H1 (cell line): Measurements from ENCODE around the gene KCNMA1. TPM values are rescaled to one million over a fixed set of nuclear protein-coding genes. Genes with fewer than 3 reads are reported as not detected.

Experiments used
- CTCF ChIA-PET: fragments of 300-600 bp; sonication (Branson Sonifier 250); formaldehyde crosslinking; loops from one replicate; lab custom pipeline; 2021; ENCODE audit not compliant: partially characterized antibody; lab: Charles Lee
- POLR2A ChIA-PET: fragments of 300-600 bp; sonication (Branson Sonifier 250); formaldehyde crosslinking; loops from one replicate; lab custom pipeline; 2021; ENCODE audit warnings: inconsistent platforms; ENCODE audit not compliant: partially characterized antibody; lab: Charles Lee
- DNase-seq, 2 experiments: peaks; one replicate each; pipeline versions ENCODE4 v3.0.0 to v3.0.0-alpha.2; 2010 to 2022; ENCODE audit warnings: low spot score in 2 of 2, low read depth in 1 of 2, mixed read lengths in 1 of 2
- FAIRE-seq: peaks from 2 replicates; lab custom pipeline; 2011; peaks lifted over from hg19 to GRCh38; lab: Jason Lieb, UNC
- H2AFZ ChIP-seq: 2 replicates; pipeline ENCODE4 v1.8.1; 2012; ENCODE audit warnings: low read length, inconsistent platforms
- H2AK5ac ChIP-seq: 2 replicates; pipeline ENCODE4 v1.6.1; 2013; ENCODE audit warnings: low read depth, low read length
- H2BK120ac ChIP-seq: replicated peaks from 2 replicates; pipeline ENCODE3; 2013; ENCODE audit warnings: low read depth, low read length, inconsistent platforms
- H2BK12ac ChIP-seq: 2 replicates; pipeline ENCODE4 v1.6.1; 2013; ENCODE audit warnings: low read depth, low read length
- H2BK15ac ChIP-seq: 2 replicates; pipeline ENCODE4 v1.6.1; 2013; ENCODE audit warnings: low read length
- H2BK20ac ChIP-seq: 2 replicates; pipeline ENCODE4 v1.6.1; 2013; ENCODE audit warnings: low read length
- H2BK5ac ChIP-seq: 2 replicates; pipeline ENCODE4 v1.6.1; 2013; ENCODE audit warnings: low read depth, low read length
- H3K14ac ChIP-seq: 2 replicates; pipeline ENCODE4 v1.6.1; 2013; ENCODE audit warnings: inconsistent platforms; ENCODE audit not compliant: insufficient read length
- H3K18ac ChIP-seq: 2 replicates; pipeline ENCODE4 v1.6.1; 2013; ENCODE audit warnings: low read length; ENCODE audit errors: extremely low read depth
- H3K23ac ChIP-seq: 2 replicates; pipeline ENCODE4 v1.6.1; 2013; ENCODE audit warnings: inconsistent platforms; ENCODE audit not compliant: insufficient read length
- H3K23me2 ChIP-seq: 2 replicates; pipeline ENCODE4 v1.6.1; 2013; ENCODE audit warnings: low read depth, low read length
- H3K27ac ChIP-seq: 2 replicates; pipeline ENCODE4 v1.6.1; 2011; ENCODE audit warnings: low read depth, low read length, inconsistent platforms
- H3K27me3 ChIP-seq, 4 experiments: replicated peaks in 1 of 4; 1 replicate in 1 of 4; 2 replicates in 3 of 4; pipeline versions ENCODE4 v1.6.1 to v1.8.1; 2011 to 2013; ENCODE audit warnings: low read length in 3 of 4, mild to moderate bottlenecking in 3 of 4, inconsistent platforms in 2 of 4, mixed read lengths in 2 of 4, moderate library complexity in 1 of 4; ENCODE audit not compliant: control insufficient read depth in 3 of 4, insufficient read depth in 3 of 4; ENCODE audit errors: extremely low read depth in 1 of 4
- H3K36me3 ChIP-seq, 4 experiments: 2 replicates each; pipeline versions ENCODE4 v1.6.1 to v1.8.1; 2011 to 2013; ENCODE audit warnings: mild to moderate bottlenecking in 4 of 4, low read length in 3 of 4, moderate library complexity in 2 of 4, control low read depth in 1 of 4, inconsistent platforms in 1 of 4; ENCODE audit not compliant: insufficient read depth in 4 of 4, control insufficient read depth in 2 of 4
- H3K4ac ChIP-seq: replicated peaks from 2 replicates; pipeline ENCODE3; 2013; ENCODE audit warnings: low read length, low read depth, mixed read lengths, inconsistent platforms; ENCODE audit not compliant: insufficient read length
- H3K4me1 ChIP-seq, 4 experiments: replicated peaks in 1 of 4; 1 replicate in 1 of 4; 2 replicates in 3 of 4; pipeline versions ENCODE4 v1.6.1 to v1.8.1; 2011 to 2013; ENCODE audit warnings: low read length in 3 of 4, inconsistent platforms in 2 of 4, mixed read lengths in 1 of 4; ENCODE audit not compliant: insufficient read depth in 4 of 4, control insufficient read depth in 3 of 4
- H3K4me2 ChIP-seq, 2 experiments: 2 replicates each; pipeline versions ENCODE4 v1.6.1 to v1.8.1; 2011 to 2013; ENCODE audit warnings: low read depth in 2 of 2, low read length in 2 of 2, control low read depth in 1 of 2, inconsistent platforms in 1 of 2, mild to moderate bottlenecking in 1 of 2; ENCODE audit not compliant: insufficient read depth in 1 of 2
- H3K4me3 ChIP-seq, 4 experiments: fragments of 200-600, 300-600 bp in 1 of 4; sonication (generic), shearing (Covaris generic), sonication (Bioruptor Twin) in 1 of 4; 2 replicates each; pipeline versions ENCODE4 v1.5.1 to v1.8.1; 2011 to 2016; ENCODE audit warnings: low read length in 4 of 4, low read depth in 3 of 4, control low read depth in 2 of 4, inconsistent platforms in 2 of 4, mild to moderate bottlenecking in 2 of 4, mixed read lengths in 1 of 4, moderate library complexity in 1 of 4; ENCODE audit not compliant: insufficient read depth in 2 of 4; ENCODE audit errors: extremely low read depth in 1 of 4
- H3K56ac ChIP-seq: replicated peaks from 2 replicates; pipeline ENCODE3; 2013; ENCODE audit warnings: low read depth, mild to moderate bottlenecking, mixed read lengths, low read length, inconsistent platforms; ENCODE audit not compliant: insufficient read length
- H3K79me1 ChIP-seq: 2 replicates; pipeline ENCODE4 v1.6.1; 2013; ENCODE audit warnings: low read depth, low read length, control low read depth
- H3K79me2 ChIP-seq, 2 experiments: 2 replicates each; pipeline versions ENCODE4 v1.6.1 to v1.8.1; 2012 to 2013; ENCODE audit warnings: low read length in 2 of 2, mild to moderate bottlenecking in 2 of 2, inconsistent platforms in 1 of 2; ENCODE audit not compliant: insufficient read depth in 2 of 2, control insufficient read depth in 1 of 2
- H3K9ac ChIP-seq, 4 experiments: replicated peaks in 1 of 4; 1 replicate in 1 of 4; 2 replicates in 3 of 4; pipeline versions ENCODE4 v1.6.1 to v1.8.1; 2011 to 2013; ENCODE audit warnings: low read depth in 3 of 4, low read length in 3 of 4, control low read depth in 2 of 4, mild to moderate bottlenecking in 2 of 4, moderate library complexity in 2 of 4, inconsistent platforms in 1 of 4; ENCODE audit errors: extremely low read depth in 1 of 4
- H3K9me3 ChIP-seq, 2 experiments: 2 replicates each; pipeline versions ENCODE4 v1.6.1 to v1.8.1; 2012 to 2013; ENCODE audit warnings: mild to moderate bottlenecking in 2 of 2, moderate library complexity in 2 of 2, control low read depth in 1 of 2, inconsistent platforms in 1 of 2, low read depth in 1 of 2, low read length in 1 of 2, mixed read lengths in 1 of 2; ENCODE audit not compliant: insufficient read depth in 2 of 2
- H4K20me1 ChIP-seq, 2 experiments: replicated peaks in 1 of 2; 2 replicates each; pipeline versions ENCODE3 to v1.8.1; 2011 to 2013; ENCODE audit warnings: inconsistent platforms in 2 of 2, low read length in 2 of 2, mild to moderate bottlenecking in 1 of 2; ENCODE audit not compliant: insufficient read depth in 2 of 2, control insufficient read depth in 1 of 2
- H4K5ac ChIP-seq: 2 replicates; pipeline ENCODE4 v1.6.1; 2013; ENCODE audit warnings: low read length, low read depth, mixed read lengths, inconsistent platforms; ENCODE audit not compliant: insufficient read length
- H4K8ac ChIP-seq: 2 replicates; pipeline ENCODE4 v1.8.0; 2013; ENCODE audit warnings: mild to moderate bottlenecking, moderate library complexity, low read length, inconsistent platforms; ENCODE audit not compliant: insufficient read depth; ENCODE audit errors: extremely low read depth
- H4K91ac ChIP-seq: replicated peaks from 2 replicates; pipeline ENCODE3; 2013; ENCODE audit warnings: low read length, mixed read lengths, inconsistent platforms; ENCODE audit not compliant: insufficient read length
- CEBPB ChIP-seq: IDR thresholded peaks from 2 replicates; pipeline ENCODE4 v1.6.1; 2012; ENCODE audit warnings: low read depth, low read length
- EZH2 ChIP-seq: fragments of 200-600 bp; sonication (generic); IDR thresholded peaks from 2 replicates; pipeline ENCODE4 v1.7.1; 2012; ENCODE audit warnings: low read depth, mild to moderate bottlenecking, moderate library complexity, low read length, inconsistent platforms; ENCODE audit not compliant: severe bottlenecking
- MAFK ChIP-seq: IDR thresholded peaks from 2 replicates; pipeline ENCODE4 v1.6.1; 2012; ENCODE audit warnings: low read depth, mild to moderate bottlenecking, improper control_type of control experiment, low read length
- PHF8 ChIP-seq: fragments of 200-600 bp; sonication (generic); conservative IDR thresholded peaks from 2 replicates; pipeline ENCODE4 v1.7.1; 2012; ENCODE audit warnings: low read depth, mild to moderate bottlenecking, inconsistent platforms, low read length, moderate library complexity
- POLR2AphosphoS5 ChIP-seq: IDR thresholded peaks from 2 replicates; pipeline ENCODE4 v1.6.1; 2011; ENCODE audit warnings: low read depth, low read length
- RBBP5 ChIP-seq: IDR thresholded peaks from 2 replicates; pipeline ENCODE4 v1.7.1; 2012; ENCODE audit warnings: low read depth, mild to moderate bottlenecking, inconsistent platforms, low read length, moderate library complexity, borderline replicate concordance
- SAP30 ChIP-seq: fragments of 300-600 bp; sonication (generic); IDR thresholded peaks from 2 replicates; pipeline ENCODE4 v1.7.1; 2012; ENCODE audit warnings: low read length, moderate library complexity, mild to moderate bottlenecking, inconsistent platforms; ENCODE audit not compliant: insufficient read depth, insufficient replicate concordance
- SIRT6 ChIP-seq: IDR thresholded peaks from one replicate; pipeline ENCODE4 v1.7.1; 2012; ENCODE audit warnings: low read length, inconsistent platforms
- SIX5 ChIP-seq: IDR thresholded peaks from 2 replicates; pipeline ENCODE4 v1.6.1; 2011; ENCODE audit warnings: mild to moderate bottlenecking, low read depth, low read length
- TCF12 ChIP-seq: IDR thresholded peaks from 2 replicates; pipeline ENCODE4 v1.6.1; 2011; ENCODE audit warnings: low read depth, mild to moderate bottlenecking, low read length
- TEAD4 ChIP-seq: IDR thresholded peaks from 2 replicates; pipeline ENCODE4 v1.6.1; 2012; ENCODE audit warnings: low read depth, low read length, inconsistent platforms, mixed read lengths
- ZNF274 ChIP-seq: IDR thresholded peaks from 2 replicates; pipeline ENCODE4 v1.7.0; 2012; ENCODE audit warnings: low read length, borderline replicate concordance; ENCODE audit errors: extremely low read depth
- WGBS, 2 experiments: shearing (Covaris generic) in 1 of 2; methylation state at CpG; one replicate each; pipeline versions ENCODE4 v1.1.6 to v1.1.7; 2013 to 2015; ENCODE audit warnings: low lambda C conversion rate in 2 of 2, mixed read lengths in 2 of 2, inconsistent platforms in 1 of 2, low coverage in 1 of 2, missing lambda C conversion rate in 1 of 2; ENCODE audit not compliant: insufficient replicate concordance in 2 of 2, insufficient coverage in 1 of 2, insufficient read length in 1 of 2; ENCODE audit errors: extremely low coverage in 1 of 2, missing lambda C conversion rate in 1 of 2; 5-methylcytosine and 5-hydroxymethylcytosine counted together
- polyA plus RNA-seq, 7 experiments: library from polyadenylated mRNA; depleted of rRNA in 3 of 7; stranded (reverse) in 5 of 7; unstranded in 2 of 7; fragments of >200 nt in 5 of 7; fragments of 200-250 nt in 2 of 7; gene quantifications; 1 replicate in 5 of 7; 2 replicates in 1 of 7; 4 replicates in 1 of 7; pipeline versions ENCODE4 v1.2.1 to v1.2.3, GENCODE V29; 2011 to 2013; ENCODE audit warnings: missing spikeins in 2 of 7, mixed read lengths in 2 of 7
- total RNA-seq: library from RNA; stranded (reverse); fragmentation: NEBNext Ultra II Directional; extraction: Animal tissue kit (Norgen Biotek cat#: 25700); gene quantifications from 2 replicates; pipeline ENCODE4 v1.2.1, GENCODE V29; 2021
- TF ChIP-seq, protein P1 (sequence below): IDR thresholded peaks from 2 replicates; pipeline ENCODE4 v1.6.1; 2012; ENCODE audit warnings: inconsistent platforms

Gene KCNMA1
- total and polyA plus RNA-seq, 2 of the 8 experiments (the other 6 are each of a cell fraction or from before 2014, with no cell fraction given), result 10.2 to 11.1 TPM

DNA sequence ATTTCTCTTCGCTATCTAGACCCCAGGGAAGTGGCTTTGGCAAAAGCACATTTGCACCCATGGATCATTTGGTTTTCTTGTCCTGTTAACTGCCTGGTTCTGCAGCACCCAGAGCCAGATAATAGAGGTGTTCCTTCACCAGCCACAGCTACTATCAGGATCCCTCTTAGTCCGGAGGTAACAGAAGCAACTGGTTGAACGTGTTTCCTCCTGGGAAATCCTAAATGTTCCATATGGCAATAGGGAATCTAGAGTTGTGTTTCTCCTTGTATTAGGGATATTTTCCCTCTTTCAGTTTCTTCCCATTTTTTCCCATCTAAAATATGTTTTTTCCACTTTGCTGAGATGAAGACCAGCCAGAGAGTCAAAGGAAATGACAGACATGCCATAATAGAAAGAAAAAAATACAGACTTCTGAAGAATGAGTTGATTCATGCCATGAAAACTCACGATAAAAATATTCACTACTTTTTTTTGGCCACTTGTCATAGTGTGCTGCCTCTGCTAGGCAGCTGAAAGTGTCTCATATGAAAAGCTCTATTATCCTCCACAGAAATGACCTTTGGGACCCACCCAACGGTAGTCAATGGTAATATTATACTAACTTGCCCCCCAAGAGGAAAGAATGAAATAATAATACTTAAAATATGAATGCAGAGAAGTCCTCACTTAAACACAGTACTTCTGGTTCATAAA lies 472.8 kb downstream of the KCNMA1 start:
- Histone ChIP-seq H3K27ac (no peak overlapping the region), H4K91ac (no peak overlapping the region), H3K4me3 (no peak overlapping the region), H4K5ac (no peak overlapping the region), H3K23ac (no peak overlapping the region), H2AFZ (no peak overlapping the region), H2BK15ac (no peak overlapping the region), H3K4me2 (no peak overlapping the region), H3K27me3 (no peaks in the 10 kb centered on the region), H3K23me2 (no peaks in the 10 kb centered on the region), H4K20me1 (no peaks in the 10 kb centered on the region), H2AK5ac (no peak overlapping the region), H3K56ac (no peak overlapping the region), H2BK20ac (no peak overlapping the region), H2BK5ac (no peak overlapping the region), H3K14ac (no peak overlapping the region), H2BK12ac (no peak overlapping the region), H3K9me3 (no peaks in the 10 kb centered on the region), H3K9ac (no peak overlapping the region), H3K4ac (no peak overlapping the region), H4K8ac (no peak overlapping the region), H3K36me3 (no peaks in the 10 kb centered on the region), H3K18ac (no peak overlapping the region), H2BK120ac (no peak overlapping the region), H3K79me2 (no peaks in the 10 kb centered on the region), H3K79me1 (no peaks in the 10 kb centered on the region), H3K4me1 (peaks cover 0 to 3% (median 0%) of the 10 kb centered on the region in 4 experiments; a peak in 1 of 7 replicates)
- POLR2A ChIA-PET, result no interaction called here
- CTCF ChIA-PET, result interaction anchor here (0.7 to 5.9 kb wide), 25 partner anchors 9 to 632 kb away, joined by 3 to 54 read pairs (median 4); no protein-coding TSS in a partner anchor
- FAIRE-seq (no peak), DNase-seq (no peak)
- 86% methylated on average over 5 of the region's 5 CpGs; no CpG with 5 or more reads in 1 of the 2 experiments for WGBS, 2 experiments
- TF ChIP-seq RBBP5 (no peak), POLR2AphosphoS5 (no peak), MAFK (no peak), SIX5 (no peak), PHF8 (no peak), EZH2 (no peak), CEBPB (no peak), TCF12 (no peak), ZNF274 (no peak), TEAD4 (no peak), SIRT6 (no peak), SAP30 (no peak)
- TF ChIP-seq, protein P1, sequence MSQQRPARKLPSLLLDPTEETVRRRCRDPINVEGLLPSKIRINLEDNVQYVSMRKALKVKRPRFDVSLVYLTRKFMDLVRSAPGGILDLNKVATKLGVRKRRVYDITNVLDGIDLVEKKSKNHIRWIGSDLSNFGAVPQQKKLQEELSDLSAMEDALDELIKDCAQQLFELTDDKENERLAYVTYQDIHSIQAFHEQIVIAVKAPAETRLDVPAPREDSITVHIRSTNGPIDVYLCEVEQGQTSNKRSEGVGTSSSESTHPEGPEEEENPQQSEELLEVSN, result no peak
